SK-N-MC (cell line): ENCODE measurements around the gene PODXL2.

Experiments used
- DNase-seq: peaks from one replicate; pipeline ENCODE4 v3.0.0-alpha.2; 2011; ENCODE audit warnings: low read depth, low spot score
- H3K27ac ChIP-seq: fragments of 200-600 bp; sonication (generic); 2 replicates; pipeline ENCODE4 v1.5.1; 2016; ENCODE audit warnings: mixed run types
- H3K36me3 ChIP-seq: fragments of 200-600 bp; sonication (generic); 2 replicates; pipeline ENCODE4 v1.6.1; 2017; ENCODE audit warnings: antibody characterized with exemption, low read length, mixed read lengths; ENCODE audit not compliant: insufficient read depth
- H3K4me3 ChIP-seq: fragments of 200-600 bp; sonication (generic); 2 replicates; pipeline ENCODE4 v1.5.1; 2016
- H3K9ac ChIP-seq: fragments of 200-600 bp; sonication (generic); 2 replicates; pipeline ENCODE4 v1.8.0; 2017; ENCODE audit warnings: mixed run types, mixed read lengths; ENCODE audit not compliant: insufficient read length
- H3K9me3 ChIP-seq: fragments of 200-600 bp; sonication (generic); 2 replicates; pipeline ENCODE4 v1.6.1; 2017; ENCODE audit warnings: low read depth, mild to moderate bottlenecking, antibody characterized with exemption, low read length, moderate library complexity, mixed read lengths
- EZH2 ChIP-seq: fragments of 200-600 bp; sonication (generic); IDR thresholded peaks from one replicate; pipeline ENCODE4 v1.6.1; 2017; ENCODE audit warnings: antibody characterized with exemption
- FOXP2 ChIP-seq: optimal IDR thresholded peaks from 2 replicates; pipeline ENCODE3; 2011; ENCODE audit warnings: mild to moderate bottlenecking, moderate library complexity; ENCODE audit not compliant: insufficient read depth; ENCODE audit errors: extremely low read length, control extremely low read depth
- POLR2AphosphoS5 ChIP-seq: IDR thresholded peaks from 2 replicates; pipeline ENCODE4 v1.6.1; 2012; ENCODE audit warnings: mild to moderate bottlenecking, low read depth, low read length, borderline replicate concordance

PODXL2 gene

GRCh38 chr3:127662001-127662469 lies 33.0 kb downstream of the PODXL2 start:
- Histone ChIP-seq H3K4me3 (no peak overlapping the region), H3K9ac (no peak overlapping the region), H3K27ac (no peak overlapping the region), H3K36me3 (peaks cover 51% of the 10 kb centered on the region), H3K9me3 (no peaks in the 10 kb centered on the region)
- no peak for TF ChIP-seq EZH2
- no peak for TF ChIP-seq POLR2AphosphoS5
- no peak for TF ChIP-seq FOXP2
- no peak for DNase-seq

GRCh38 chr3:127663151-127663550 lies 34.2 kb downstream of the PODXL2 start:
- no peak overlapping the region for H3K9ac ChIP-seq
- H3K9me3 ChIP-seq, result no peaks in the 10 kb centered on the region
- TF ChIP-seq FOXP2, result no peak
- no peak for TF ChIP-seq POLR2AphosphoS5
- TF ChIP-seq EZH2, result no peak
- H3K4me3 ChIP-seq, result no peak overlapping the region
- no peak overlapping the region for H3K27ac ChIP-seq
- no peak for DNase-seq
- peaks cover 51% of the 10 kb centered on the region for H3K36me3 ChIP-seq

- DNase-seq, result no peak
- TF ChIP-seq FOXP2 (no peak), POLR2AphosphoS5 (no peak), EZH2 (no peak)
- Histone ChIP-seq H3K9me3 (no peaks in the 10 kb centered on the region), H3K4me3 (no peak overlapping the region), H3K27ac (no peak overlapping the region), H3K36me3 (peaks cover 51% of the 10 kb centered on the region), H3K9ac (no peak overlapping the region)
Observed at GRCh38 chr3:127665165-127665564, 36.2 kb downstream of the PODXL2 start.

- Histone ChIP-seq H3K36me3 (peaks cover 51% of the 10 kb centered on the region), H3K9ac (no peak overlapping the region), H3K27ac (no peak overlapping the region), H3K4me3 (no peak overlapping the region), H3K9me3 (no peaks in the 10 kb centered on the region)
- TF ChIP-seq FOXP2 (no peak), POLR2AphosphoS5 (no peak), EZH2 (no peak)
- DNase-seq, result no peak
Observed at GRCh38 chr3:127665586-127665985, 36.6 kb downstream of the PODXL2 start.

GRCh38 chr3:127666676-127667075 lies 37.7 kb downstream of the PODXL2 start:
- no peak for TF ChIP-seq FOXP2
- TF ChIP-seq POLR2AphosphoS5, result no peak
- TF ChIP-seq EZH2, result no peak

GRCh38 chr3:127667119-127667681 lies 38.2 kb downstream of the PODXL2 start:
- Histone ChIP-seq H3K36me3 (peaks cover 39% of the 10 kb centered on the region), H3K9me3 (no peaks in the 10 kb centered on the region), H3K4me3 (no peak overlapping the region), H3K9ac (no peak overlapping the region), H3K27ac (no peak overlapping the region)
- TF ChIP-seq FOXP2 (no peak), POLR2AphosphoS5 (no peak), EZH2 (no peak)
- DNase-seq, result no peak

More at GRCh38 chr3:127666676-127667075, 37.7 kb downstream of the PODXL2 start:
- H3K36me3 ChIP-seq, result peaks cover 43% of the 10 kb centered on the region
- no peak overlapping the region for H3K9ac ChIP-seq
- no peak overlapping the region for H3K27ac ChIP-seq
- no peak for DNase-seq
- H3K9me3 ChIP-seq, result no peaks in the 10 kb centered on the region
- no peak overlapping the region for H3K4me3 ChIP-seq

- Histone ChIP-seq H3K27ac (no peak overlapping the region), H3K9me3 (no peaks in the 10 kb centered on the region), H3K9ac (no peak overlapping the region), H3K4me3 (no peak overlapping the region), H3K36me3 (peaks cover 30% of the 10 kb centered on the region)
- TF ChIP-seq FOXP2 (no peak), EZH2 (no peak), POLR2AphosphoS5 (no peak)
- DNase-seq, result no peak
Observed at GRCh38 chr3:127668906-127669305, 39.9 kb downstream of the PODXL2 start.

- no peak for TF ChIP-seq EZH2
- no peak for TF ChIP-seq POLR2AphosphoS5
- no peak for TF ChIP-seq FOXP2
- no peak for DNase-seq
- H3K4me3 ChIP-seq, result no peak overlapping the region
Observed at GRCh38 chr3:127669541-127670228, 40.7 kb downstream of the PODXL2 start.

More at GRCh38 chr3:127669541-127670228, 40.7 kb downstream of the PODXL2 start:
- no peak overlapping the region for H3K9ac ChIP-seq
- H3K27ac ChIP-seq, result no peak overlapping the region
- H3K36me3 ChIP-seq, result peaks cover 22% of the 10 kb centered on the region
- H3K9me3 ChIP-seq, result no peaks in the 10 kb centered on the region
